OCI-LY1 (cell line): ENCODE results near the gene LEP.

Experiments
- H2AFZ ChIP-seq: fragments of 200-600 bp; sonication (generic), shearing (Covaris generic); 2 replicates; pipeline ENCODE4 v1.6.0; 2014; ENCODE audit warnings: antibody characterized with exemption, mild to moderate bottlenecking, low read length
- H3F3A ChIP-seq: fragments of 200-600 bp; sonication (generic), shearing (Covaris generic); 2 replicates; pipeline ENCODE4 v1.6.0; 2014; ENCODE audit warnings: mild to moderate bottlenecking, antibody characterized with exemption, low read length, moderate library complexity; ENCODE audit not compliant: insufficient read depth
- H3K27ac ChIP-seq: fragments of 200-600 bp; sonication (generic); 2 replicates; pipeline ENCODE4 v1.5.1; 2014; ENCODE audit warnings: low read length, mixed run types, mild to moderate bottlenecking, low read depth; ENCODE audit not compliant: poor library complexity, severe bottlenecking
- H3K27me3 ChIP-seq: fragments of 200-600 bp; sonication (generic); 2 replicates; pipeline ENCODE4 v1.6.0; 2014; ENCODE audit warnings: antibody characterized with exemption, mild to moderate bottlenecking, low read length, moderate library complexity; ENCODE audit not compliant: insufficient read depth
- H3K36me3 ChIP-seq: fragments of 200-600 bp; sonication (generic); 2 replicates; pipeline ENCODE4 v1.6.1; 2014; ENCODE audit warnings: mild to moderate bottlenecking, antibody characterized with exemption, low read length, moderate library complexity, mixed read lengths; ENCODE audit not compliant: insufficient read depth
- H3K4me1 ChIP-seq: fragments of 200-600 bp; sonication (generic); 2 replicates; pipeline ENCODE4 v1.5.1; 2014; ENCODE audit warnings: mild to moderate bottlenecking, low read length, moderate library complexity; ENCODE audit not compliant: insufficient read depth, severe bottlenecking
- H3K4me2 ChIP-seq: fragments of 200-600 bp; sonication (generic), shearing (Covaris generic); 2 replicates; pipeline ENCODE4 v1.6.1; 2014; ENCODE audit warnings: low read length
- H3K4me3 ChIP-seq: fragments of 200-600 bp; sonication (generic); 2 replicates; pipeline ENCODE4 v1.5.1; 2014; ENCODE audit warnings: low read length, low read depth, mild to moderate bottlenecking, mixed read lengths; ENCODE audit not compliant: poor library complexity, severe bottlenecking
- H3K79me2 ChIP-seq: fragments of 200-600 bp; shearing (Covaris generic); 2 replicates; pipeline ENCODE4 v1.6.1; 2016; ENCODE audit warnings: mixed run types, low read length, mixed read lengths; ENCODE audit not compliant: insufficient read depth
- H3K9ac ChIP-seq: fragments of 200-600 bp; sonication (generic), shearing (Covaris generic); 2 replicates; pipeline ENCODE4 v1.6.1; 2014; ENCODE audit warnings: mild to moderate bottlenecking, low read length, mixed read lengths
- H3K9me2 ChIP-seq: fragments of 200-600 bp; sonication (generic), shearing (Covaris generic); 2 replicates; pipeline ENCODE4 v1.6.1; 2014; ENCODE audit warnings: low read depth, mild to moderate bottlenecking, low read length, mixed read lengths
- H3K9me3 ChIP-seq: fragments of 200-600 bp; shearing (Covaris generic); 2 replicates; pipeline ENCODE4 v1.6.1; 2014; ENCODE audit warnings: low read length, mixed read lengths
- H4K20me1 ChIP-seq: fragments of 200-600 bp; sonication (generic), shearing (Covaris generic); 2 replicates; pipeline ENCODE4 v1.6.0; 2016; ENCODE audit warnings: mild to moderate bottlenecking, low read length; ENCODE audit not compliant: insufficient read depth
- CTCF ChIP-seq: fragments of 200-600 bp; sonication (generic), shearing (Covaris generic); IDR thresholded peaks from 2 replicates; pipeline ENCODE4 v1.5.1; 2017; ENCODE audit warnings: mild to moderate bottlenecking, antibody characterized with exemption, low read length, moderate library complexity, mixed read lengths
- EZH2 ChIP-seq: fragments of 200-600 bp; sonication (generic), shearing (Covaris generic); IDR thresholded peaks from 2 replicates; pipeline ENCODE4 v1.8.0; 2017; ENCODE audit warnings: borderline replicate concordance, mixed run types, mild to moderate bottlenecking, antibody characterized with exemption, low read length, moderate library complexity, mixed read lengths

The LEP gene

GRCh38 chr7:128240696-128241386 lies at the start of gene LEP:
TSS of gene LEP (plus strand) at chr7:128241278. CDS start at chr7:128252019, 10,741 bp downstream.
- no peak for TF ChIP-seq CTCF
- no peak for TF ChIP-seq EZH2
- Histone ChIP-seq H2AFZ (no peak within 1 kb of the TSS), H3K79me2 (no peaks in the 10 kb centered on the region), H3K9me2 (no peaks in the 10 kb centered on the region), H3K27ac (no peak within 1 kb of the TSS), H3K9ac (no peak within 1 kb of the TSS), H3K9me3 (peaks cover 12% of the 10 kb centered on the region), H3K27me3 (peaks cover 24% of the 10 kb centered on the region), H3K36me3 (peaks cover 5% of the 10 kb centered on the region; the same call in 1 of the 2 replicates), H3F3A (no peaks in the 10 kb centered on the region), H4K20me1 (no peaks in the 10 kb centered on the region), H3K4me3 (no peak within 1 kb of the TSS), H3K4me2 (no peak within 1 kb of the TSS), H3K4me1 (peaks cover 13% of the 10 kb centered on the region)

- no peak overlapping the region for H3K27ac ChIP-seq
- no peak for TF ChIP-seq CTCF
- no peak for TF ChIP-seq EZH2
- H3K36me3 ChIP-seq: peaks cover 6% of the 10 kb centered on the region; the same call in 1 of the 2 replicates
- H3F3A ChIP-seq: no peaks in the 10 kb centered on the region
- H3K9ac ChIP-seq: no peak overlapping the region
- peaks cover 27% of the 10 kb centered on the region; the same call in 1 of the 2 replicates for H3K27me3 ChIP-seq
- H2AFZ ChIP-seq: no peak overlapping the region
- no peak overlapping the region for H3K4me3 ChIP-seq
- H3K9me3 ChIP-seq: peaks cover 21% of the 10 kb centered on the region
- H3K4me1 ChIP-seq: no peaks in the 10 kb centered on the region
- no peaks in the 10 kb centered on the region for H3K79me2 ChIP-seq
- no peak overlapping the region for H3K4me2 ChIP-seq
- no peaks in the 10 kb centered on the region for H3K9me2 ChIP-seq
- no peaks in the 10 kb centered on the region for H4K20me1 ChIP-seq
These were observed 48.5 kb upstream of the LEP start for GRCh38 chr7:128192497-128193142.

- Histone ChIP-seq H3K27me3 (peaks cover 21% of the 10 kb centered on the region; the same call in 1 of the 2 replicates), H3K4me3 (no peak overlapping the region), H2AFZ (no peak overlapping the region), H4K20me1 (no peaks in the 10 kb centered on the region), H3K79me2 (no peaks in the 10 kb centered on the region), H3K9ac (no peak overlapping the region), H3F3A (no peaks in the 10 kb centered on the region), H3K27ac (no peak overlapping the region), H3K4me2 (no peak overlapping the region), H3K9me3 (peaks cover 21% of the 10 kb centered on the region), H3K36me3 (peaks cover 6% of the 10 kb centered on the region; the same call in 1 of the 2 replicates), H3K9me2 (no peaks in the 10 kb centered on the region), H3K4me1 (no peaks in the 10 kb centered on the region)
- no peak for TF ChIP-seq CTCF
- no peak for TF ChIP-seq EZH2
These were observed 46.4 kb upstream of the LEP start for GRCh38 chr7:128194533-128195282.
